ENCODE results near the gene LGALS9. TPM values are rescaled to one million over a fixed set of nuclear protein-coding genes. Genes with fewer than 3 reads are reported as not detected.
A peak's percentile ranks its signal among the peaks of the same experiment; 100 is the strongest.
"Not testable (repeated sequence)": the region's sequence is repeated elsewhere in the genome, so short reads cannot be mapped to it uniquely, and the experiment has no call there.

LGALS9 gene
- total RNA-seq, 1 donor from 2014 or later, result 2.9 TPM

- H3K4me3 ChIP-seq (ENCODE audit: low read depth, low read length), result no peak overlapping the region
- TF ChIP-seq CTCF (conservative IDR thresholded peaks at IDR 0.05; ENCODE audit: low read depth, low read length), result no peak
- DNase-seq (ENCODE audit: low read depth), result no peak
Observed at GRCh38 chr17:27634776-27635175, 3.8 kb downstream of the LGALS9 start.

DNA sequence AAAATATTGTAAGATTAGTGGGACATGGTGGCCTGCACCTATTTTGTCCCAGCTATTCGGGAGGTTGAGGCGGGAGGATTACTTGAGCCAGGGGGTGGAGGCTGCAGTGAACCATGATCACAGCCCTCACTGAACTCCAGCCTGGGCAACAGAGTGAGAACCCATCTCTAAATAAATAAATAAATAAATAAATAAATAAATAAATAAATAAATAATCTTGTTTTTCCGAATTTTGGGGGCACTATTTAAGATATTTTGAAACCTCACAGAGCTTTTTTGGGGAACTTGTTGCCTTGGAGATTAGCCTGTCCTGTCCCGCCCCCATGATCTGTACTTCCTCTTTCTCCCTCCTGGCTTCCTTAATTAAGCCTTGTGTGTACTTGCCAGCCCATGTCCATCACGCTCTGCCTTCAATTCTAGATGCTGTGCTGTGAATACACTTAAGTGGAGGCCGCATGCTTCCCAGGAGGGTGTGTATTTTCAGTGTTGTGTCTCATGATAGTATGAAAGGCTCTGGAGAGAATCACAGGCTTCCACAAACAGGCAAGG is 4.4 kb downstream of the LGALS9 start:
- DNase-seq (ENCODE audit: low read depth), result no peak
- no peak for TF ChIP-seq CTCF (conservative IDR thresholded peaks at IDR 0.05; ENCODE audit: low read depth, low read length)
- no peak overlapping the region for H3K4me3 ChIP-seq (ENCODE audit: low read depth, low read length)

DNA sequence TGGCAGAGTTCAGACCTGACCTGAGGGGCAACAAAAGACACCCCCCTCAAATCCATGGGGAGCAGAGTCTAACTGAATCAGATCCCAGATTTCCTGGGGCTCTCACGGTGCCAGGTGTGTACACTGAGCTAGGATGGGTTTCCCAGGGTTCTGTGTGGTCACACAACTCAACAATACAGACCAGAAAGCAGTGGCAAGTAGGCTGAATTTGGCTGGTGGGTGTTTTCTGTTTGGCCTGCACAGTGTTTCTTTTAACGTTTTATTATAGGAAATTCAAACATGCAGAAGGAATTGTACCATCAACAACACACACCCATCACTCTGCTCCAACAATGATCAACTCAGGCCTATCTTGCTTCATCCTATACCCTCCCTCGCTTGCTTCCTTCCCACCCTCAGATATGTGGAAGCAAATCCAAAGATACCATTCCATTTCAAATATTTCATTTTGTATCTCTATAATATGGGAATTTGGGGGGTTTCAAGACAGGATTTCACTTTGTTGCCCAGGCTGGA is 5.1 kb downstream of the LGALS9 start:
- not testable (repeated sequence) for H3K4me3 ChIP-seq (ENCODE audit: low read depth, low read length)

DNA sequence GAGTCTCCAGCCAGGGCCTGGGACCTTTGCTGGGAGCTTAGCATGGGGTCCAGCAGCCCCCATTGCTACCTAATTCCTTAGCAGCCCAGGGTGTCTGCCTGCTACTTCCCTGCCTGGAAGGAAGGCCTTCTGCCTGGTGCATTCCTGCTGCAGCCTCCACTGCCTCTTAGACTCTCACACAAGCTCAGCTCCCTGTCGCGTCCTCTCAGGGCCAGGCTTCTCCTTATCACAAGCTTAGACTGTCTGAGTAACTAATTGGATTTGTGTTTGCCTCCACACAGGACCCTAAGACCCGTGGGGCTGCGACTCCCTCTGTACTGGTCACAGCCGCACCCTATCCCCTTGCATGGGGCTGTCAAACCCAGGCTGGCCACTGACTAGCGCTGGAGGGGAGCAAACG is 6.8 kb downstream of the LGALS9 start:
- DNase-seq (ENCODE audit: low read depth); H3K4me3 ChIP-seq (ENCODE audit: low read depth, low read length): not testable (repeated sequence)

More for the DNA sequence above, 5.1 kb downstream of the LGALS9 start:
- DNase-seq (ENCODE audit: low read depth), result not testable (repeated sequence)

GRCh38 chr17:27638415-27638914 is 7.5 kb downstream of the LGALS9 start:
- H3K4me3 ChIP-seq (ENCODE audit: low read depth, low read length); DNase-seq (ENCODE audit: low read depth): not testable (repeated sequence)

GRCh38 chr17:27640790-27641189 is 9.8 kb downstream of the LGALS9 start:
- no peak for TF ChIP-seq CTCF (conservative IDR thresholded peaks at IDR 0.05; ENCODE audit: low read depth, low read length)
- no peak overlapping the region for H3K4me3 ChIP-seq (ENCODE audit: low read depth, low read length)
- no peak for DNase-seq (ENCODE audit: low read depth)

GRCh38 chr17:27644586-27644985 is 13.6 kb downstream of the LGALS9 start:
- no peak overlapping the region for H3K4me3 ChIP-seq (ENCODE audit: low read depth, low read length)
- DNase-seq (ENCODE audit: low read depth), result no peak
- TF ChIP-seq CTCF (conservative IDR thresholded peaks at IDR 0.05; ENCODE audit: low read depth, low read length), result no peak

- peak; percentile 16 for TF ChIP-seq CTCF (conservative IDR thresholded peaks at IDR 0.05; ENCODE audit: low read depth, low read length)
- not testable (repeated sequence) for H3K4me3 ChIP-seq (ENCODE audit: low read depth, low read length); DNase-seq (ENCODE audit: low read depth)
Observed at GRCh38 chr17:27645621-27646020, 14.6 kb downstream of the LGALS9 start.
